ENCODE data around the gene COL5A2. TPM values are rescaled to one million over a fixed set of nuclear protein-coding genes. Genes with fewer than 3 reads are reported as not detected.

The COL5A2 gene
- total RNA-seq, 2 experiments from 2014 or later, result 0.25 to 0.77 TPM

- no peaks in the 10 kb centered on the region for H3K9me3 ChIP-seq (ENCODE audit: control insufficient read depth in 1 of 2, insufficient read depth in 1 of 2, low read length in 2 of 2)
- H3K27ac ChIP-seq (ENCODE audit: low read depth in 1 of 2, low read length in 2 of 2), result no peak overlapping the region
- H3K4me1 Mint-ChIP-seq (ENCODE audit: low read depth), result no peaks in the 10 kb centered on the region
- TF ChIP-seq, protein P1, sequence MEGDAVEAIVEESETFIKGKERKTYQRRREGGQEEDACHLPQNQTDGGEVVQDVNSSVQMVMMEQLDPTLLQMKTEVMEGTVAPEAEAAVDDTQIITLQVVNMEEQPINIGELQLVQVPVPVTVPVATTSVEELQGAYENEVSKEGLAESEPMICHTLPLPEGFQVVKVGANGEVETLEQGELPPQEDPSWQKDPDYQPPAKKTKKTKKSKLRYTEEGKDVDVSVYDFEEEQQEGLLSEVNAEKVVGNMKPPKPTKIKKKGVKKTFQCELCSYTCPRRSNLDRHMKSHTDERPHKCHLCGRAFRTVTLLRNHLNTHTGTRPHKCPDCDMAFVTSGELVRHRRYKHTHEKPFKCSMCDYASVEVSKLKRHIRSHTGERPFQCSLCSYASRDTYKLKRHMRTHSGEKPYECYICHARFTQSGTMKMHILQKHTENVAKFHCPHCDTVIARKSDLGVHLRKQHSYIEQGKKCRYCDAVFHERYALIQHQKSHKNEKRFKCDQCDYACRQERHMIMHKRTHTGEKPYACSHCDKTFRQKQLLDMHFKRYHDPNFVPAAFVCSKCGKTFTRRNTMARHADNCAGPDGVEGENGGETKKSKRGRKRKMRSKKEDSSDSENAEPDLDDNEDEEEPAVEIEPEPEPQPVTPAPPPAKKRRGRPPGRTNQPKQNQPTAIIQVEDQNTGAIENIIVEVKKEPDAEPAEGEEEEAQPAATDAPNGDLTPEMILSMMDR (IDR thresholded peaks at IDR 0.05), result no peak
- ChIA-PET CTCF (no interaction called here), POLR2A (interaction anchor here (0.6 kb wide), 1 partner anchor 437 kb away, joined by 4 read pairs; no protein-coding TSS in a partner anchor)
- no peak for ATAC-seq (ENCODE audit: poor library complexity)
- no peaks in the 10 kb centered on the region for H3K36me3 ChIP-seq (ENCODE audit: insufficient read depth, low read length)
- no peaks in the 10 kb centered on the region for H3K27me3 ChIP-seq (ENCODE audit: control insufficient read depth in 1 of 2, insufficient read depth in 2 of 2, low read length in 2 of 2)
- no peaks in the 10 kb centered on the region for H3K4me1 ChIP-seq (ENCODE audit: insufficient read depth, low read length)
- no peaks in the 10 kb centered on the region for H3K27me3 Mint-ChIP-seq
- H3K36me3 Mint-ChIP-seq (ENCODE audit: low read depth), result no peaks in the 10 kb centered on the region
- no peak overlapping the region for H3K4me3 Mint-ChIP-seq
- no peak overlapping the region for H3K27ac Mint-ChIP-seq
- no peak for DNase-seq
- intact Hi-C loops (cut with DNase I, micrococcal nuclease), result no loop called here
- H3K4me3 ChIP-seq (ENCODE audit: low read length), result no peak overlapping the region
- H3K9me3 Mint-ChIP-seq, result no peaks in the 10 kb centered on the region
Measured at GRCh38 chr2:189076120-189076519, 103.4 kb downstream of the COL5A2 start.

DNA sequence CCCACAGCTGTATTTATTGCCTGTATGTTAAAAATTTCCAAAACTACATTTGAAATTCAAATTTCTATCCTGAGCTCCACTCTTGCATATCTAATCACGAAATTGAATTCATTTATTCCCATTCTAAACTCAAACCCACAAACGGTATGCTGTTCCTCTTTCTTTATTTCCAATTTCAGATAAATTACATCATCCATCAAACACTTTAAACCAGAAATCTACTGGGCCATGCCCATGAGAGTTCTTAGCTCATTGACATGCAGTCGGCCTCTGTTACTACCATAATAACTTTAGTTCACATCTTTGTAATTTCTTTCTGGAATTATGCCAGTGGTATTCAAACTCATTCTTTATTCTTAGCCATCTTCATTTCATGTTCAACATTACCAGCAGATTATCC is 105.1 kb downstream of the COL5A2 start:
- TF ChIP-seq, protein P1 (IDR thresholded peaks at IDR 0.05), result no peak
- H3K9me3 ChIP-seq (ENCODE audit: control insufficient read depth in 1 of 2, insufficient read depth in 1 of 2, low read length in 2 of 2), result no peaks in the 10 kb centered on the region
- H3K4me3 ChIP-seq (ENCODE audit: low read length), result no peak overlapping the region
- no peak overlapping the region for H3K27ac ChIP-seq (ENCODE audit: low read depth in 1 of 2, low read length in 2 of 2)
- no peak overlapping the region for H3K27ac Mint-ChIP-seq
- H3K4me1 Mint-ChIP-seq (ENCODE audit: low read depth), result no peaks in the 10 kb centered on the region
- H3K36me3 Mint-ChIP-seq (ENCODE audit: low read depth), result no peaks in the 10 kb centered on the region
- ATAC-seq (ENCODE audit: poor library complexity) (no peak), DNase-seq (no peak)
- ChIA-PET CTCF (no interaction called here), POLR2A (no interaction called here)
- no peaks in the 10 kb centered on the region for H3K9me3 Mint-ChIP-seq
- no peaks in the 10 kb centered on the region for H3K27me3 Mint-ChIP-seq
- H3K27me3 ChIP-seq (ENCODE audit: control insufficient read depth in 1 of 2, insufficient read depth in 2 of 2, low read length in 2 of 2), result no peaks in the 10 kb centered on the region
- no peaks in the 10 kb centered on the region for H3K36me3 ChIP-seq (ENCODE audit: insufficient read depth, low read length)
- no peak overlapping the region for H3K4me3 Mint-ChIP-seq
- no peaks in the 10 kb centered on the region for H3K4me1 ChIP-seq (ENCODE audit: insufficient read depth, low read length)
- intact Hi-C loops (cut with DNase I, micrococcal nuclease), result no loop called here

DNA sequence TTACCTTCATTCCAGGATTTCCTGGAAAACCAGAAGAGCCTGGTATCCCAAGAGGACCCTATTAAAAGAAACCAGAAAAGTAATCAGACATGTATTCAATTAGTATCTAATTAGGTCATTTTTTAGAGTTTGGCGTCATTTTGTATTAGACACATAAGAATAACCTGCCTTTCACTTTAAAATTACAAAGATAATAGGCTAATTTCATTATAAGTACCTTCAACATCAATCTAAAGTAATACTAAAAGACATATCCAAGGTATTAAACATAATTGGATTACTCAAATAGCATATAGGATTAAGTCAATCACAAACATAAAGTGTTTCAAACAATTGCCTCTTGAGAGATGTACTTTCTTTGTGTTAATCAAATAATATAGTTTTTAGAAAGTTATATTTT is 107.5 kb downstream of the COL5A2 start:
- Histone ChIP-seq H3K4me3 (ENCODE audit: low read length) (no peak overlapping the region), H3K36me3 (ENCODE audit: insufficient read depth, low read length) (no peaks in the 10 kb centered on the region), H3K9me3 (ENCODE audit: control insufficient read depth in 1 of 2, insufficient read depth in 1 of 2, low read length in 2 of 2) (no peaks in the 10 kb centered on the region), H3K4me1 (ENCODE audit: insufficient read depth, low read length) (no peaks in the 10 kb centered on the region), H3K27ac (ENCODE audit: low read depth in 1 of 2, low read length in 2 of 2) (no peak overlapping the region), H3K27me3 (ENCODE audit: control insufficient read depth in 1 of 2, insufficient read depth in 2 of 2, low read length in 2 of 2) (no peaks in the 10 kb centered on the region)
- Mint-ChIP-seq H3K36me3 (ENCODE audit: low read depth) (no peaks in the 10 kb centered on the region), H3K9me3 (no peaks in the 10 kb centered on the region), H3K4me3 (no peak overlapping the region), H3K27me3 (no peaks in the 10 kb centered on the region), H3K4me1 (ENCODE audit: low read depth) (no peaks in the 10 kb centered on the region), H3K27ac (no peak overlapping the region)
- DNase-seq (no peak), ATAC-seq (ENCODE audit: poor library complexity) (no peak)
- CTCF ChIA-PET, result no interaction called here
- intact Hi-C loops (cut with DNase I, micrococcal nuclease), result no loop called here
- POLR2A ChIA-PET, result interaction anchor here (0.6 kb wide), 1 partner anchor 480 kb away, joined by 3 read pairs; no protein-coding TSS in a partner anchor
- TF ChIP-seq, protein P1 (IDR thresholded peaks at IDR 0.05), result no peak
